Stomach (tissue), 9 donors: ENCODE results near the gene BCAP31. TPM values are rescaled to one million over a fixed set of nuclear protein-coding genes. Genes with fewer than 3 reads are reported as not detected.
"Not testable (repeated sequence)": the region's sequence is repeated elsewhere in the genome, so short reads cannot be mapped to it uniquely, and the experiment has no call there.

Experiments
- DNase-seq, 2 donors: peaks; one replicate each; pipeline versions ENCODE4 v3.0.0 to v3.0.0-alpha.2; 2013 to 2019
- H3K27ac ChIP-seq, 5 donors: fragments of 200-600 bp in 4 of 5; sonication (generic) in 4 of 5; one replicate each; pipeline ENCODE4 v1.5.1; 2013 to 2019; ENCODE audit warnings: mild to moderate bottlenecking in 1 of 5, moderate library complexity in 1 of 5
- H3K27me3 ChIP-seq, 3 donors: fragments of 200-600 bp; sonication (generic); one replicate each; pipeline ENCODE4 v1.5.1; 2017 to 2019; ENCODE audit warnings: mixed run types in 1 of 3
- H3K36me3 ChIP-seq, 4 donors: fragments of 200-600 bp; sonication (generic); 1 replicate in 3 of 4; 2 replicates in 1 of 4; pipeline ENCODE4 v1.5.1; 2016 to 2019
- H3K4me1 ChIP-seq, 4 donors: fragments of 200-600 bp; sonication (generic); one replicate each; pipeline ENCODE4 v1.5.1; 2016 to 2019
- H3K4me3 ChIP-seq, 4 donors: fragments of 200-600 bp; sonication (generic) in 3 of 4; one replicate each; pipeline ENCODE4 v1.5.1; 2016 to 2019; ENCODE audit warnings: mild to moderate bottlenecking in 1 of 4
- H3K9me3 ChIP-seq, 4 donors: fragments of 200-600 bp; sonication (generic); one replicate each; pipeline ENCODE4 v1.5.1; 2016 to 2019
- CTCF ChIP-seq, 7 experiments: fragments of 450-650 bp in 4 of 7; fragments of 200-600 bp in 3 of 7; sonication (generic) in 3 of 7; IDR thresholded peaks; one replicate each; pipeline ENCODE4 v1.5.1; 2016 to 2019; ENCODE audit warnings: antibody characterized with exemption in 7 of 7, control low read depth in 2 of 7, mild to moderate bottlenecking in 1 of 7
- EP300 ChIP-seq: sonication (generic); formaldehyde crosslinking; IDR thresholded peaks from one replicate; pipeline ENCODE4 v1.6.1; 2017; ENCODE audit warnings: antibody characterized with exemption
- POLR2A ChIP-seq, 4 donors: fragments of 450-650 bp; IDR thresholded peaks; one replicate each; pipeline ENCODE4 v1.6.1; 2016; ENCODE audit warnings: antibody characterized with exemption in 4 of 4, control low read depth in 2 of 4, mild to moderate bottlenecking in 1 of 4, moderate library complexity in 1 of 4
- POLR2AphosphoS5 ChIP-seq, 3 donors: sonication (generic); formaldehyde crosslinking; IDR thresholded peaks; one replicate each; pipeline ENCODE4 v1.6.1; 2016; ENCODE audit warnings: antibody characterized with exemption in 3 of 3
- WGBS, 5 donors: extraction: QIAGEN DNeasy Blood & Tissue Kit in 3 of 5; methylation state at CpG; one replicate each; pipeline versions ENCODE4 v1.1.5 to v1.1.7; 2013 to 2018; 5-methylcytosine and 5-hydroxymethylcytosine counted together
- intact Hi-C: fragments of 100-400 bp; cut with DNase I; formaldehyde crosslinking; loops from one replicate; pipeline ENCODE4 v1.15.1; 2023; ENCODE audit warnings: low total_unique reads
- polyA plus RNA-seq, 3 donors: library from polyadenylated mRNA; stranded (reverse); fragments of 200-250 nt; gene quantifications; one replicate each; pipeline ENCODE4 v1.2.3, GENCODE V29; 2013
- total RNA-seq, 5 donors: library from RNA; depleted of rRNA; stranded (reverse); fragments of >200 nt; gene quantifications; one replicate each; pipeline versions ENCODE4 v1.1.0 to v1.2.3, GENCODE V29; 2014 to 2016
- donor health status: healthy with polysubstance abuse.
- donor health status: Bipolar disorder and iron deficiency.
- donor health status: healthy.

Gene BCAP31
- total and polyA plus RNA-seq, 8 donors = 0.58 to 156 (median 82.0) TPM

- TF ChIP-seq POLR2A (IDR thresholded peaks at IDR 0.05) (no peak), POLR2AphosphoS5 (IDR thresholded peaks at IDR 0.05) (no peak), EP300 (no peak), CTCF (IDR thresholded peaks at IDR 0.05) (no peak)
- Histone ChIP-seq H3K4me3 (no peak overlapping the region), H3K9me3 (no peaks in the 10 kb centered on the region), H3K36me3 (peaks cover 0 to 53% (median 39%) of the 10 kb centered on the region in 4 donors), H3K27ac (no peak overlapping the region), H3K27me3 (no peaks in the 10 kb centered on the region), H3K4me1 (peaks cover 0 to 19% (median 8%) of the 10 kb centered on the region in 4 donors)
- 78 to 92% (median 89%) methylated on average over 5 to 15 of the region's 15 CpGs for WGBS, 5 donors
- intact Hi-C loops = no loop called here
- no peak for DNase-seq
Measured at GRCh38 chrX:153696100-153696499, 28.1 kb downstream of the BCAP31 start.

- TF ChIP-seq POLR2AphosphoS5 (IDR thresholded peaks at IDR 0.05) = no peak
- no peak for TF ChIP-seq CTCF (IDR thresholded peaks at IDR 0.05)
- no peak for TF ChIP-seq EP300
- no peak for TF ChIP-seq POLR2A (IDR thresholded peaks at IDR 0.05)
- H3K4me1 ChIP-seq = peaks cover 0 to 17% (median 5%) of the 10 kb centered on the region in 4 donors
- DNase-seq = no peak
- 60 to 80% (median 78%) methylated on average over 6 to 23 of the region's 23 CpGs; no CpG with 5 or more reads in 1 of the 5 donors for WGBS, 5 donors
- intact Hi-C loops = no loop called here
- no peaks in the 10 kb centered on the region for H3K9me3 ChIP-seq
- no peak overlapping the region for H3K4me3 ChIP-seq
- no peak overlapping the region for H3K27ac ChIP-seq
- no peaks in the 10 kb centered on the region for H3K27me3 ChIP-seq
- peaks cover 0 to 44% (median 30%) of the 10 kb centered on the region in 4 donors for H3K36me3 ChIP-seq
Measured at GRCh38 chrX:153694687-153695270, 29.4 kb downstream of the BCAP31 start.

- H3K27ac ChIP-seq, H3K27me3 ChIP-seq, H3K4me3 ChIP-seq, DNase-seq, H3K9me3 ChIP-seq, intact Hi-C loops: not testable (repeated sequence)
- Histone ChIP-seq H3K4me1 (peaks cover 0 to 20% (median 8%) of the 10 kb centered on the region in 4 donors), H3K36me3 (peaks cover 0 to 44% (median 30%) of the 10 kb centered on the region in 4 donors)
- 70 to 89% (median 85%) methylated on average over 7 to 15 of the region's 16 CpGs; no CpG with 5 or more reads in 1 of the 5 donors for WGBS, 5 donors
Measured at GRCh38 chrX:153694256-153694655, 29.9 kb downstream of the BCAP31 start.

- WGBS, 5 donors = 65 to 75% (median 68%) methylated on average over 8 to 31 of the region's 31 CpGs
- no peak for TF ChIP-seq POLR2AphosphoS5 (IDR thresholded peaks at IDR 0.05)
- TF ChIP-seq POLR2A (IDR thresholded peaks at IDR 0.05) = no peak
- TF ChIP-seq CTCF (IDR thresholded peaks at IDR 0.05) = no peak
- TF ChIP-seq EP300 = no peak
- no peaks in the 10 kb centered on the region for H3K27me3 ChIP-seq
- H3K27ac ChIP-seq = no peak overlapping the region
- no peaks in the 10 kb centered on the region for H3K9me3 ChIP-seq
- peaks cover 0 to 42% (median 30%) of the 10 kb centered on the region in 4 donors for H3K36me3 ChIP-seq
- peaks cover 0 to 21% (median 12%) of the 10 kb centered on the region in 4 donors for H3K4me1 ChIP-seq
- no peak for DNase-seq
- intact Hi-C loops = no loop called here
- no peak overlapping the region for H3K4me3 ChIP-seq
Measured at GRCh38 chrX:153693216-153694086, 30.7 kb downstream of the BCAP31 start.
